SK-N-MC (cell line): ENCODE results near the gene RECQL.

Source experiments
- DNase-seq: peaks from one replicate; pipeline ENCODE4 v3.0.0-alpha.2; 2011; ENCODE audit warnings: low read depth, low spot score
- H3K27ac ChIP-seq: fragments of 200-600 bp; sonication (generic); 2 replicates; pipeline ENCODE4 v1.5.1; 2016; ENCODE audit warnings: mixed run types
- H3K36me3 ChIP-seq: fragments of 200-600 bp; sonication (generic); 2 replicates; pipeline ENCODE4 v1.6.1; 2017; ENCODE audit warnings: antibody characterized with exemption, low read length, mixed read lengths; ENCODE audit not compliant: insufficient read depth
- H3K4me3 ChIP-seq: fragments of 200-600 bp; sonication (generic); 2 replicates; pipeline ENCODE4 v1.5.1; 2016
- H3K9ac ChIP-seq: fragments of 200-600 bp; sonication (generic); 2 replicates; pipeline ENCODE4 v1.8.0; 2017; ENCODE audit warnings: mixed run types, mixed read lengths; ENCODE audit not compliant: insufficient read length
- H3K9me3 ChIP-seq: fragments of 200-600 bp; sonication (generic); 2 replicates; pipeline ENCODE4 v1.6.1; 2017; ENCODE audit warnings: low read depth, mild to moderate bottlenecking, antibody characterized with exemption, low read length, moderate library complexity, mixed read lengths
- EZH2 ChIP-seq: fragments of 200-600 bp; sonication (generic); IDR thresholded peaks from one replicate; pipeline ENCODE4 v1.6.1; 2017; ENCODE audit warnings: antibody characterized with exemption
- FOXP2 ChIP-seq: optimal IDR thresholded peaks from 2 replicates; pipeline ENCODE3; 2011; ENCODE audit warnings: mild to moderate bottlenecking, moderate library complexity; ENCODE audit not compliant: insufficient read depth; ENCODE audit errors: extremely low read length, control extremely low read depth
- POLR2AphosphoS5 ChIP-seq: IDR thresholded peaks from 2 replicates; pipeline ENCODE4 v1.6.1; 2012; ENCODE audit warnings: mild to moderate bottlenecking, low read depth, low read length, borderline replicate concordance

The RECQL gene

GRCh38 chr12:21456291-21456780 is 45.1 kb downstream of the RECQL start:
- Histone ChIP-seq H3K9me3 (no peaks in the 10 kb centered on the region), H3K4me3 (no peak overlapping the region), H3K27ac (no peak overlapping the region), H3K9ac (no peak overlapping the region), H3K36me3 (peaks cover 36% of the 10 kb centered on the region)
- TF ChIP-seq EZH2 (no peak), POLR2AphosphoS5 (no peak), FOXP2 (no peak)
- DNase-seq, result no peak

- H3K4me3 ChIP-seq, result no peak overlapping the region
- no peak for TF ChIP-seq POLR2AphosphoS5
- TF ChIP-seq EZH2, result no peak
- TF ChIP-seq FOXP2, result no peak
- no peak overlapping the region for H3K9ac ChIP-seq
- no peaks in the 10 kb centered on the region for H3K9me3 ChIP-seq
- H3K36me3 ChIP-seq, result peaks cover 36% of the 10 kb centered on the region
- no peak overlapping the region for H3K27ac ChIP-seq
- DNase-seq, result no peak
These were observed 48.1 kb downstream of the RECQL start for GRCh38 chr12:21453312-21453852.

GRCh38 chr12:21451529-21451928 is 49.9 kb downstream of the RECQL start:
- H3K9ac ChIP-seq, result no peak overlapping the region
- H3K9me3 ChIP-seq, result no peaks in the 10 kb centered on the region
- H3K36me3 ChIP-seq, result peaks cover 32% of the 10 kb centered on the region
- H3K27ac ChIP-seq, result no peak overlapping the region
- no peak for TF ChIP-seq FOXP2
- H3K4me3 ChIP-seq, result no peak overlapping the region
- no peak for DNase-seq

- no peak overlapping the region for H3K27ac ChIP-seq
- DNase-seq, result no peak
- peaks cover 38% of the 10 kb centered on the region for H3K36me3 ChIP-seq
- H3K9ac ChIP-seq, result no peak overlapping the region
- H3K9me3 ChIP-seq, result no peaks in the 10 kb centered on the region
- no peak overlapping the region for H3K4me3 ChIP-seq
- TF ChIP-seq POLR2AphosphoS5 (no peak), EZH2 (no peak), FOXP2 (no peak)
These were observed 57.0 kb downstream of the RECQL start for GRCh38 chr12:21444193-21445146.

- peak overlapping the region; percentile 87; the same call in 1 of the 2 replicates for H3K27ac ChIP-seq
- no peaks in the 10 kb centered on the region for H3K9me3 ChIP-seq
- peaks cover 16% of the 10 kb centered on the region; the same call in 1 of the 2 replicates for H3K36me3 ChIP-seq
- H3K4me3 ChIP-seq, result peak overlapping the region; percentile 79
- peak overlapping the region; percentile 90 for H3K9ac ChIP-seq
- DNase-seq, result no peak
- TF ChIP-seq FOXP2, result no peak
- no peak for TF ChIP-seq EZH2
- no peak for TF ChIP-seq POLR2AphosphoS5
These were observed 62.1 kb downstream of the RECQL start for GRCh38 chr12:21439347-21439746.

- Histone ChIP-seq H3K27ac (peak overlapping the region; percentile 87), H3K9me3 (no peaks in the 10 kb centered on the region), H3K4me3 (peak overlapping the region; percentile 79), H3K36me3 (peaks cover 16% of the 10 kb centered on the region; the same call in 1 of the 2 replicates), H3K9ac (peak overlapping the region; percentile 90)
- no peak for DNase-seq
- TF ChIP-seq POLR2AphosphoS5 (no peak), FOXP2 (no peak), EZH2 (no peak)
These were observed 62.8 kb downstream of the RECQL start for GRCh38 chr12:21438643-21439042.

- Histone ChIP-seq H3K9ac (no peak overlapping the region), H3K9me3 (no peaks in the 10 kb centered on the region), H3K4me3 (no peak overlapping the region), H3K27ac (no peak overlapping the region), H3K36me3 (no peaks in the 10 kb centered on the region)
- TF ChIP-seq POLR2AphosphoS5, result no peak
- DNase-seq, result no peak
These were observed 66.7 kb downstream of the RECQL start for GRCh38 chr12:21434699-21435098.

GRCh38 chr12:21433525-21433924 is 67.9 kb downstream of the RECQL start:
- TF ChIP-seq FOXP2 (no peak), EZH2 (no peak), POLR2AphosphoS5 (no peak)
- H3K4me3 ChIP-seq, result no peak overlapping the region
- no peak for DNase-seq
- H3K9me3 ChIP-seq, result no peaks in the 10 kb centered on the region
- H3K36me3 ChIP-seq, result no peaks in the 10 kb centered on the region
- no peak overlapping the region for H3K9ac ChIP-seq
- H3K27ac ChIP-seq, result no peak overlapping the region

- H3K9me3 ChIP-seq, result no peaks in the 10 kb centered on the region
- no peak overlapping the region for H3K27ac ChIP-seq
- H3K4me3 ChIP-seq, result no peak overlapping the region
- TF ChIP-seq POLR2AphosphoS5, result no peak
- no peak for TF ChIP-seq EZH2
- TF ChIP-seq FOXP2, result no peak
- H3K36me3 ChIP-seq, result no peaks in the 10 kb centered on the region
- no peak for DNase-seq
- no peak overlapping the region for H3K9ac ChIP-seq
These were observed 71.4 kb downstream of the RECQL start for GRCh38 chr12:21429994-21430393.
